ENCODE data around the gene FBXL14. TPM values are rescaled to one million over a fixed set of nuclear protein-coding genes. Genes with fewer than 3 reads are reported as not detected.

The FBXL14 gene
- polyA plus RNA-seq (2012; ENCODE audit: low read depth, missing spikeins): 5.0 TPM

DNA sequence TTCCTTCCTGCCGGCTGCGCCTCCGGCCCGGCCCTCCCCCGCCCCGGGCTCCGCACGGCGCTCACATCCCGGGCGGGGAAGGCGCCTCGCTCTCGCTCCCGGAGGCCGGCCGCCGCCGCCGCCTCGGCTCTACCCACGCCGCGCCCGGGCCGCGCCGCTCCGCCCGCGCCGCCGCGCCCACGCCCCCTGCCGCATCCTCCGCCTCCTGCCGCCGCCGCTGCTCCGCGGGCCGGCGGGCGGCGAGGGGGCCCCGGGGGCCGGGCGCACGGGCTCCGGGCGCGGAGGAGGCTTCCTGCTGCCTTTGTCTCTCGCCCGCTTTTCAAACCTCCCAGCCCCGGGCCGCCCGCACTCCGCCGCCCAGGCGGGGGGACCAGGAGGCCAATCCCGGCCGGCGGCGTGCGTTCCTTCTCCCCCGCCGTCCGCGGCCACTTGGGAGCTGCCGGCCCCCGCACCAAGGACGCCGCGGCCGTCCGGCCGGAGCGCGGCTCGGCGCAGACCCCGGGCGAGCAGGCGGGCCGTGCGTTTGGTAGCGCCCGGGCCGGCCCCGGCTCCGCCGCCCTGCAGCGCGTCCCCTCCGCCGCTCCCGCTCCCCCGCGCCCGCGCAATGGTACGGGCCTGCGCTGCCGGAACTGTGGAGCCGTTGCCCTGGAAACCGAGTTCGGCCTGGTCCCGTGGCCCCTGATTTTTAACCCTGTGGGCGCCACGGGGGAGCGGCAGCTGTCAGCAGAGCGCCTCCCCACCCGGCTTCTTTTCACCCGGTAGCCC is at the start of gene FBXL14:
Gene FBXL14, minus strand, starts transcription at position 321 of the 765 bp plus-strand sequence. CDS start 515 bp downstream, outside the sequence.
- TF ChIP-seq POLR2A (IDR thresholded peaks at IDR 0.05; ENCODE audit: low read depth, low read length) (no peak), POLR2AphosphoS5 (IDR thresholded peaks at IDR 0.05; ENCODE audit: low read depth, low read length) (0 out of 2 replicates have a peak, but pooled peaks have one; percentile 48), SPI1 (IDR thresholded peaks at IDR 0.05; ENCODE audit: low read depth, low read length) (no peak), POU2F2 (IDR thresholded peaks at IDR 0.05; ENCODE audit: low read depth, low read length) (peak; percentile 44; the same call in 1 of the 2 replicates), TAF1 (IDR thresholded peaks at IDR 0.05; ENCODE audit: low read depth, low read length) (0 out of 2 replicates have a peak, but pooled peaks have one; percentile 36), PAX5 (IDR thresholded peaks at IDR 0.05; ENCODE audit: insufficient read depth, low read length, severe bottlenecking) (no peak)
- DNase-seq (ENCODE audit: insufficient read length, low spot score): peak; percentile 61
- peak; percentile 77 for FAIRE-seq

- TF ChIP-seq SPI1 (IDR thresholded peaks at IDR 0.05; ENCODE audit: low read depth, low read length) (no peak), PAX5 (IDR thresholded peaks at IDR 0.05; ENCODE audit: insufficient read depth, low read length, severe bottlenecking) (no peak), POLR2AphosphoS5 (IDR thresholded peaks at IDR 0.05; ENCODE audit: low read depth, low read length) (no peak), POLR2A (IDR thresholded peaks at IDR 0.05; ENCODE audit: low read depth, low read length) (no peak), TAF1 (IDR thresholded peaks at IDR 0.05; ENCODE audit: low read depth, low read length) (no peak), POU2F2 (IDR thresholded peaks at IDR 0.05; ENCODE audit: low read depth, low read length) (no peak)
- FAIRE-seq: no peak
- no peak for DNase-seq (ENCODE audit: insufficient read length, low spot score)
These were observed 49.6 kb upstream of the FBXL14 start for GRCh38 chr12:1643905-1644533.

GRCh38 chr12:1643043-1643442 is 48.7 kb upstream of the FBXL14 start:
- no peak for TF ChIP-seq PAX5 (IDR thresholded peaks at IDR 0.05; ENCODE audit: insufficient read depth, low read length, severe bottlenecking)
- TF ChIP-seq SPI1 (IDR thresholded peaks at IDR 0.05; ENCODE audit: low read depth, low read length): no peak
- no peak for TF ChIP-seq POU2F2 (IDR thresholded peaks at IDR 0.05; ENCODE audit: low read depth, low read length)
- no peak for TF ChIP-seq POLR2AphosphoS5 (IDR thresholded peaks at IDR 0.05; ENCODE audit: low read depth, low read length)
- no peak for TF ChIP-seq TAF1 (IDR thresholded peaks at IDR 0.05; ENCODE audit: low read depth, low read length)
- no peak for TF ChIP-seq POLR2A (IDR thresholded peaks at IDR 0.05; ENCODE audit: low read depth, low read length)
- no peak for DNase-seq (ENCODE audit: insufficient read length, low spot score)
- no peak for FAIRE-seq

DNA sequence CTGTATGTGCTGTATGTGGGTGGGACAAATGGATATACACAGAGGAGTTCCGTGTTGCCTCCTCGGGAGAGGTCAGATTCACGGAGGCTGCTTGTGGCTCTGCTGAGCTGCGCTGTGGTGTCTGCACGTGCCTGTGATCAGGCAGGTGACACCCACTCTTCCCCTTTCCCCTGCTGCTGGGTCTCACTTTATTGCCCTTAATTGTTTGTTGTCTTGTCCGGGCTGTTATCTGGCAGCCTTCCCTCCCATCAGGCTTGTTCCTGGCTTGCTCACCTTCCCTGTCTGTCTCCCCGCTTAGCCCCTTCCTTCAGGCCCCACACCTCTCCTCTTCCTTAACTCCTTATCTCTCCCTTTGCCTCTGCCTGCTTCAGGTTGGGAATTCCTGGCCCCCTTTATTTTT is 48.1 kb upstream of the FBXL14 start:
- DNase-seq (ENCODE audit: insufficient read length, low spot score): no peak
- FAIRE-seq: no peak
- no peak for TF ChIP-seq POLR2AphosphoS5 (IDR thresholded peaks at IDR 0.05; ENCODE audit: low read depth, low read length)
- no peak for TF ChIP-seq TAF1 (IDR thresholded peaks at IDR 0.05; ENCODE audit: low read depth, low read length)
- TF ChIP-seq POLR2A (IDR thresholded peaks at IDR 0.05; ENCODE audit: low read depth, low read length): no peak
- TF ChIP-seq PAX5 (IDR thresholded peaks at IDR 0.05; ENCODE audit: insufficient read depth, low read length, severe bottlenecking): no peak
- TF ChIP-seq POU2F2 (IDR thresholded peaks at IDR 0.05; ENCODE audit: low read depth, low read length): no peak
- no peak for TF ChIP-seq SPI1 (IDR thresholded peaks at IDR 0.05; ENCODE audit: low read depth, low read length)

GRCh38 chr12:1640328-1641234 is 46.2 kb upstream of the FBXL14 start:
- no peak for FAIRE-seq
- TF ChIP-seq TAF1 (IDR thresholded peaks at IDR 0.05; ENCODE audit: low read depth, low read length): no peak
- no peak for TF ChIP-seq POLR2AphosphoS5 (IDR thresholded peaks at IDR 0.05; ENCODE audit: low read depth, low read length)
- no peak for TF ChIP-seq SPI1 (IDR thresholded peaks at IDR 0.05; ENCODE audit: low read depth, low read length)
- no peak for TF ChIP-seq POLR2A (IDR thresholded peaks at IDR 0.05; ENCODE audit: low read depth, low read length)
- DNase-seq (ENCODE audit: insufficient read length, low spot score): no peak

GRCh38 chr12:1639538-1639937 is 45.2 kb upstream of the FBXL14 start:
- TF ChIP-seq PAX5 (IDR thresholded peaks at IDR 0.05; ENCODE audit: insufficient read depth, low read length, severe bottlenecking): no peak
- no peak for TF ChIP-seq POLR2A (IDR thresholded peaks at IDR 0.05; ENCODE audit: low read depth, low read length)
- TF ChIP-seq POLR2AphosphoS5 (IDR thresholded peaks at IDR 0.05; ENCODE audit: low read depth, low read length): no peak
- TF ChIP-seq TAF1 (IDR thresholded peaks at IDR 0.05; ENCODE audit: low read depth, low read length): no peak
- TF ChIP-seq POU2F2 (IDR thresholded peaks at IDR 0.05; ENCODE audit: low read depth, low read length): no peak
- TF ChIP-seq SPI1 (IDR thresholded peaks at IDR 0.05; ENCODE audit: low read depth, low read length): no peak
- FAIRE-seq: no peak
- DNase-seq (ENCODE audit: insufficient read length, low spot score): no peak

GRCh38 chr12:1638203-1638602 is 43.8 kb upstream of the FBXL14 start:
- no peak for TF ChIP-seq POU2F2 (IDR thresholded peaks at IDR 0.05; ENCODE audit: low read depth, low read length)
- TF ChIP-seq SPI1 (IDR thresholded peaks at IDR 0.05; ENCODE audit: low read depth, low read length): no peak
- no peak for TF ChIP-seq PAX5 (IDR thresholded peaks at IDR 0.05; ENCODE audit: insufficient read depth, low read length, severe bottlenecking)
- TF ChIP-seq TAF1 (IDR thresholded peaks at IDR 0.05; ENCODE audit: low read depth, low read length): no peak
- TF ChIP-seq POLR2A (IDR thresholded peaks at IDR 0.05; ENCODE audit: low read depth, low read length): no peak
- no peak for TF ChIP-seq POLR2AphosphoS5 (IDR thresholded peaks at IDR 0.05; ENCODE audit: low read depth, low read length)
- DNase-seq (ENCODE audit: insufficient read length, low spot score) (no peak), FAIRE-seq (no peak)

GRCh38 chr12:1635301-1636095 is 41.1 kb upstream of the FBXL14 start:
- TF ChIP-seq SPI1 (IDR thresholded peaks at IDR 0.05; ENCODE audit: low read depth, low read length) (no peak), PAX5 (IDR thresholded peaks at IDR 0.05; ENCODE audit: insufficient read depth, low read length, severe bottlenecking) (no peak), POLR2A (IDR thresholded peaks at IDR 0.05; ENCODE audit: low read depth, low read length) (no peak), POU2F2 (IDR thresholded peaks at IDR 0.05; ENCODE audit: low read depth, low read length) (no peak), TAF1 (IDR thresholded peaks at IDR 0.05; ENCODE audit: low read depth, low read length) (no peak), POLR2AphosphoS5 (IDR thresholded peaks at IDR 0.05; ENCODE audit: low read depth, low read length) (no peak)
- no peak for FAIRE-seq
- DNase-seq (ENCODE audit: insufficient read length, low spot score): no peak

Data from GM12891 (cell line).